ENCODE measurements around the gene BAIAP3.

- TF ChIP-seq CTCF (IDR thresholded peaks at IDR 0.05), result no peak
- no peak for TF ChIP-seq POLR2A (IDR thresholded peaks at IDR 0.05; ENCODE audit: low read depth)
- TF ChIP-seq POLR2AphosphoS5 (IDR thresholded peaks at IDR 0.05), result no peak
Observed at GRCh38 chr16:1330931-1331711, 2.3 kb upstream of the BAIAP3 start.

All from esophagus muscularis mucosa (tissue), 3 donors.